Suprapubic skin (tissue), 4 donors: ENCODE results near the gene KCNT2. TPM values are rescaled to one million over a fixed set of nuclear protein-coding genes. Genes with fewer than 3 reads are reported as not detected.

Source experiments
- DNase-seq, 2 donors: peaks; one replicate each; pipeline ENCODE4 v3.0.0-alpha.2; 2019; ENCODE audit warnings: low spot score in 2 of 2
- H3K27ac ChIP-seq: fragments of 200-600 bp; sonication (generic); one replicate; pipeline ENCODE4 v1.5.1; 2019
- H3K27me3 ChIP-seq: fragments of 200-600 bp; sonication (generic); one replicate; pipeline ENCODE4 v1.5.1; 2019
- H3K36me3 ChIP-seq: fragments of 200-600 bp; sonication (generic); one replicate; pipeline ENCODE4 v1.5.1; 2019
- H3K4me1 ChIP-seq: fragments of 200-600 bp; sonication (generic); one replicate; pipeline ENCODE4 v1.5.1; 2019
- H3K4me3 ChIP-seq: fragments of 200-600 bp; sonication (generic); one replicate; pipeline ENCODE4 v1.5.1; 2019; ENCODE audit warnings: mild to moderate bottlenecking
- H3K9me3 ChIP-seq: fragments of 200-600 bp; sonication (generic); one replicate; pipeline ENCODE4 v1.5.1; 2019
- CTCF ChIP-seq, 2 donors: fragments of 200-600 bp in 1 of 2; fragments of 450-650 bp in 1 of 2; sonication (generic) in 1 of 2; IDR thresholded peaks; one replicate each; pipeline ENCODE4 v1.5.1; 2016 to 2019; ENCODE audit warnings: antibody characterized with exemption in 2 of 2, mild to moderate bottlenecking in 1 of 2, moderate library complexity in 1 of 2
- EP300 ChIP-seq: sonication (generic); formaldehyde crosslinking; IDR thresholded peaks from one replicate; pipeline ENCODE4 v1.6.1; 2017; ENCODE audit warnings: antibody characterized with exemption
- POLR2A ChIP-seq, 2 donors: fragments of 450-650 bp; IDR thresholded peaks; one replicate each; pipeline ENCODE4 v1.6.1; 2017; ENCODE audit warnings: antibody characterized with exemption in 2 of 2, mild to moderate bottlenecking in 2 of 2, moderate library complexity in 2 of 2
- POLR2AphosphoS5 ChIP-seq, 3 donors: sonication (generic); formaldehyde crosslinking; IDR thresholded peaks; one replicate each; pipeline ENCODE4 v1.6.1; 2017; ENCODE audit warnings: antibody characterized with exemption in 3 of 3
- WGBS: methylation state at CpG from one replicate; pipeline ENCODE4 v1.1.5; 2018; 5-methylcytosine and 5-hydroxymethylcytosine counted together
- total RNA-seq, 4 donors: library from RNA; depleted of rRNA; stranded (reverse); fragments of >200 nt; gene quantifications; one replicate each; pipeline ENCODE4 v1.1.0, GENCODE V29; 2016

The KCNT2 gene
- total RNA-seq, 4 donors from 2014 or later = 0.34 to 2.5 (median 0.34) TPM

GRCh38 chr1:196609370-196609737, 1.1 kb upstream of the KCNT2 start:
- Histone ChIP-seq H3K36me3 (no peaks in the 10 kb centered on the region), H3K27me3 (peaks cover 8% of the 10 kb centered on the region), H3K4me1 (peaks cover 16% of the 10 kb centered on the region), H3K4me3 (peak overlapping the region; percentile 55), H3K9me3 (no peaks in the 10 kb centered on the region), H3K27ac (peak overlapping the region; percentile 74)
- WGBS = 42% methylated on average over 10 of the region's 10 CpGs
- DNase-seq = no peak
- TF ChIP-seq CTCF (IDR thresholded peaks at IDR 0.05) (no peak), POLR2AphosphoS5 (IDR thresholded peaks at IDR 0.05) (no peak)

GRCh38 chr1:196607981-196608380, 259 bp downstream of the KCNT2 start:
- TF ChIP-seq EP300 (no peak), CTCF (IDR thresholded peaks at IDR 0.05) (no peak), POLR2A (IDR thresholded peaks at IDR 0.05) (no peak), POLR2AphosphoS5 (IDR thresholded peaks at IDR 0.05) (no peak)
- Histone ChIP-seq H3K9me3 (no peaks in the 10 kb centered on the region), H3K4me3 (peak overlapping the region; percentile 55), H3K27ac (peak overlapping the region; percentile 74), H3K36me3 (no peaks in the 10 kb centered on the region), H3K4me1 (peaks cover 16% of the 10 kb centered on the region), H3K27me3 (peaks cover 8% of the 10 kb centered on the region)
- 1% methylated on average over 8 of the region's 8 CpGs for WGBS
- no peak for DNase-seq

- H3K36me3 ChIP-seq = no peaks in the 10 kb centered on the region
- no peak overlapping the region for H3K4me3 ChIP-seq
- H3K4me1 ChIP-seq = peaks cover 12% of the 10 kb centered on the region
- no peaks in the 10 kb centered on the region for H3K9me3 ChIP-seq
- TF ChIP-seq CTCF (IDR thresholded peaks at IDR 0.05) (no peak), EP300 (no peak), POLR2A (IDR thresholded peaks at IDR 0.05) (no peak)
- H3K27me3 ChIP-seq = peaks cover 6% of the 10 kb centered on the region
- H3K27ac ChIP-seq = no peak overlapping the region
- DNase-seq = no peak
These were observed 4.6 kb downstream of the KCNT2 start for GRCh38 chr1:196603651-196604050.

GRCh38 chr1:196598942-196599748, 9.1 kb downstream of the KCNT2 start:
- H3K4me3 ChIP-seq = no peak overlapping the region
- no peak for DNase-seq
- H3K27me3 ChIP-seq = no peaks in the 10 kb centered on the region
- H3K4me1 ChIP-seq = no peaks in the 10 kb centered on the region
- H3K9me3 ChIP-seq = peaks cover 3% of the 10 kb centered on the region
- no peaks in the 10 kb centered on the region for H3K36me3 ChIP-seq
- 76% methylated on average over 2 of the region's 2 CpGs for WGBS
- no peak overlapping the region for H3K27ac ChIP-seq
- no peak for TF ChIP-seq CTCF (IDR thresholded peaks at IDR 0.05)
- no peak for TF ChIP-seq POLR2AphosphoS5 (IDR thresholded peaks at IDR 0.05)
- TF ChIP-seq EP300 = no peak
- no peak for TF ChIP-seq POLR2A (IDR thresholded peaks at IDR 0.05)

- Histone ChIP-seq H3K36me3 (no peaks in the 10 kb centered on the region), H3K27ac (no peak overlapping the region), H3K4me3 (no peak overlapping the region), H3K27me3 (no peaks in the 10 kb centered on the region), H3K4me1 (no peaks in the 10 kb centered on the region), H3K9me3 (peaks cover 3% of the 10 kb centered on the region)
- WGBS = 83% methylated on average over 2 of the region's 2 CpGs
- TF ChIP-seq EP300 (no peak), POLR2AphosphoS5 (IDR thresholded peaks at IDR 0.05) (no peak)
- DNase-seq = no peak
These were observed 13.5 kb downstream of the KCNT2 start for GRCh38 chr1:196594700-196595099.

- H3K4me3 ChIP-seq = no peak overlapping the region
- no peaks in the 10 kb centered on the region for H3K36me3 ChIP-seq
- H3K27ac ChIP-seq = no peak overlapping the region
- no peak for TF ChIP-seq CTCF (IDR thresholded peaks at IDR 0.05)
- no peak for TF ChIP-seq EP300
- TF ChIP-seq POLR2A (IDR thresholded peaks at IDR 0.05) = no peak
- TF ChIP-seq POLR2AphosphoS5 (IDR thresholded peaks at IDR 0.05) = no peak
- H3K4me1 ChIP-seq = no peaks in the 10 kb centered on the region
- H3K27me3 ChIP-seq = no peaks in the 10 kb centered on the region
- peaks cover 3% of the 10 kb centered on the region for H3K9me3 ChIP-seq
- DNase-seq = no peak
These were observed 14.3 kb downstream of the KCNT2 start for GRCh38 chr1:196593955-196594354.
